Measurements from ENCODE around the gene FBXO31.

FBXO31 gene

GRCh38 chr16:87297407-87297806 is 86.2 kb downstream of the FBXO31 start:
- no peak for DNase-seq (ENCODE audit: low spot score)
- TF ChIP-seq CTCF (IDR thresholded peaks at IDR 0.05; ENCODE audit: borderline replicate concordance, control extremely low read depth, extremely low read depth, insufficient read depth, missing control alignments): no peak
- in situ Hi-C loops (cut with MboI; ENCODE audit: low sequenced_read_pairs, unreplicated experiment): loop anchor here (25.0 kb wide), 1 partner anchor 735 kb away; the partner anchor contains the start of genes FOXC2 and MTHFSD

- in situ Hi-C loops (cut with MboI; ENCODE audit: low sequenced_read_pairs, unreplicated experiment): loop anchor here (25.0 kb wide), 1 partner anchor 734 kb away; the partner anchor contains the start of genes FOXC2 and MTHFSD
- no peak for TF ChIP-seq CTCF (IDR thresholded peaks at IDR 0.05; ENCODE audit: borderline replicate concordance, control extremely low read depth, extremely low read depth, insufficient read depth, missing control alignments)
- no peak for DNase-seq (ENCODE audit: low spot score)
Measured at GRCh38 chr16:87295661-87296531, 87.7 kb downstream of the FBXO31 start.

GRCh38 chr16:87295259-87295658 is 88.3 kb downstream of the FBXO31 start:
- no peak for TF ChIP-seq CTCF (IDR thresholded peaks at IDR 0.05; ENCODE audit: borderline replicate concordance, control extremely low read depth, extremely low read depth, insufficient read depth, missing control alignments)
- in situ Hi-C loops (cut with MboI; ENCODE audit: low sequenced_read_pairs, unreplicated experiment): loop anchor here (25.0 kb wide), 1 partner anchor 733 kb away; the partner anchor contains the start of genes FOXC2 and MTHFSD
- DNase-seq (ENCODE audit: low spot score): no peak

DNA sequence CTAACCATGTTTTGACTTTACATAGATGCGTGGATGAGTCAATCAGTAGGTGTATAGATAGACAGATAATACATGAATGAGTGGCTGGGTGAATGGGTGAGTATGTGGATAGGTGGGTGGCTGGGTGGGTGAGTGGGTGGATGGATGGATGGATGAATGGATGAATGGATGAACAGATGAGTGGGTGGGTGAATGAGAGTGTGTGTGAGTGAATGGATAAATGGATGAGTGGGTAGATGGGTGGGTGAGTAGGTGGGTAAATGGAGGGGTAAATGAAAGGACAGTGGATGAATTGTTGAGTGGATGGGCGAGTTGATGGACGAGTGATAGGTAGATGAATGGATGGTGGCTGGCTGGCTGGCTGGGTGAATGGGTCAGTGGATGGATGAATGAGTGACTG is 89.6 kb downstream of the FBXO31 start:
- DNase-seq (ENCODE audit: low spot score): no peak
- TF ChIP-seq CTCF (IDR thresholded peaks at IDR 0.05; ENCODE audit: borderline replicate concordance, control extremely low read depth, extremely low read depth, insufficient read depth, missing control alignments): no peak
- in situ Hi-C loops (cut with MboI; ENCODE audit: low sequenced_read_pairs, unreplicated experiment): loop anchor here (25.0 kb wide), 1 partner anchor 732 kb away; the partner anchor contains the start of genes FOXC2 and MTHFSD

GRCh38 chr16:87291944-87292343 is 91.6 kb downstream of the FBXO31 start:
- DNase-seq (ENCODE audit: low spot score): no peak
- TF ChIP-seq CTCF (IDR thresholded peaks at IDR 0.05; ENCODE audit: borderline replicate concordance, control extremely low read depth, extremely low read depth, insufficient read depth, missing control alignments): no peak
- in situ Hi-C loops (cut with MboI; ENCODE audit: low sequenced_read_pairs, unreplicated experiment): loop anchor here (25.0 kb wide), 1 partner anchor 730 kb away; the partner anchor contains the start of genes FOXC2 and MTHFSD

DNA sequence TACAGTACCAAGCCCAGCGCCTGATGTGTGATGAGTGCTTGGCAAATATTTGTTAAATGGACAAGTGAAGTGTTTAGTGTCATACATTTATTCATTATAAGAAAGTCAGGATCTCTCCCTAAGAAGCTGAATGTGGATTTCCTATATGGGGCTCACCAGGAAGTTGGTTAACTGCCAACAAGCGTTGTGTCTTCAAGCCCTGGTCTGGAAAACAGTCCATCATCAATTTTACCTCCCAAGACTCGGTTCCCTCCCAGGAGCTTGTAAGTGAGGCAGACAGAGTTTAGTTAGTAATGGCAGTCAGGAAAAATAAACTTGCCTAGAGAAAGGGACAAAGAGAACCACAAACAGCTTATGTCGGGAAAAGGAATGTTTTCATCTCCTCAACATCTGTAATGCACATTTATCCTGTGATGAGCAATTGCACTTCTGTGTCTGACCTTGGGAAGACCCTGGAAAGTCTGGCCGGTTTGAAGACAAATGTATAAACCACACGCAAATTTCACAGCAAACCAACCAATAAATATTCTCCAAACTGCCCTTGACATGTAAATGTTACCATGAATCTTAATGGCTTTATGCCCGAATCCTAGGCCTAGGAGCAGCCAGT is 94.7 kb downstream of the FBXO31 start:
- DNase-seq (ENCODE audit: low spot score): no peak
- in situ Hi-C loops (cut with MboI; ENCODE audit: low sequenced_read_pairs, unreplicated experiment): loop anchor here (25.0 kb wide), 1 partner anchor 727 kb away; the partner anchor contains the start of genes FOXC2 and MTHFSD
- no peak for TF ChIP-seq CTCF (IDR thresholded peaks at IDR 0.05; ENCODE audit: borderline replicate concordance, control extremely low read depth, extremely low read depth, insufficient read depth, missing control alignments)

All from GM13976 (cell line).